ENCODE results near the gene KLK7.
"Not testable (repeated sequence)": the region's sequence is repeated elsewhere in the genome, so short reads cannot be mapped to it uniquely, and the experiment has no call there.

The KLK7 gene

DNA sequence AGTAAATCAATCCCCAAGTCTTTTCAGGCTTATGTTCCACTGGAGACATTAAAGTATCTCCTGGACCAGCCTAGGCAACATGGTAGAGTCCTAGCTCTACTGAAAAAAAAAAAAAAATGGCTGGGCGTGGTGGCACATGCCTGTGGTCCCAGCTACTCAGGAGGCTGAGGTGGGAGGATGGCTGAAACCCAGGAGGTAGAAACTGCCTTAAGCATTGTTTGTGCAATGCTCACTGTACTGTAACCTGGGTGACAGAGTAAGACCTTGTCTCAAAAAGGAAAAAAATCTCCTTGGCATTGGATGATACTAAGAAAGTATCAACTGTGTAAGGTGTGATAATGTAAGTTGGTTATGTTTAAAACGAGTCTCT lies 8.9 kb upstream of the KLK7 start:
- Histone ChIP-seq H3K36me3 (no peaks in the 10 kb centered on the region), H3K9me3 (no peaks in the 10 kb centered on the region), H3K4me1 (no peaks in the 10 kb centered on the region), H3K27me3 (no peaks in the 10 kb centered on the region; the same call in 1 of the 2 replicates), H3K4me3 (ENCODE audit: low read depth, low read length) (no peak overlapping the region)
- DNase-seq, result no peak
- TF ChIP-seq, protein P1, sequence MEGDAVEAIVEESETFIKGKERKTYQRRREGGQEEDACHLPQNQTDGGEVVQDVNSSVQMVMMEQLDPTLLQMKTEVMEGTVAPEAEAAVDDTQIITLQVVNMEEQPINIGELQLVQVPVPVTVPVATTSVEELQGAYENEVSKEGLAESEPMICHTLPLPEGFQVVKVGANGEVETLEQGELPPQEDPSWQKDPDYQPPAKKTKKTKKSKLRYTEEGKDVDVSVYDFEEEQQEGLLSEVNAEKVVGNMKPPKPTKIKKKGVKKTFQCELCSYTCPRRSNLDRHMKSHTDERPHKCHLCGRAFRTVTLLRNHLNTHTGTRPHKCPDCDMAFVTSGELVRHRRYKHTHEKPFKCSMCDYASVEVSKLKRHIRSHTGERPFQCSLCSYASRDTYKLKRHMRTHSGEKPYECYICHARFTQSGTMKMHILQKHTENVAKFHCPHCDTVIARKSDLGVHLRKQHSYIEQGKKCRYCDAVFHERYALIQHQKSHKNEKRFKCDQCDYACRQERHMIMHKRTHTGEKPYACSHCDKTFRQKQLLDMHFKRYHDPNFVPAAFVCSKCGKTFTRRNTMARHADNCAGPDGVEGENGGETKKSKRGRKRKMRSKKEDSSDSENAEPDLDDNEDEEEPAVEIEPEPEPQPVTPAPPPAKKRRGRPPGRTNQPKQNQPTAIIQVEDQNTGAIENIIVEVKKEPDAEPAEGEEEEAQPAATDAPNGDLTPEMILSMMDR (IDR thresholded peaks at IDR 0.05; ENCODE audit: low read depth, low read length), result no peak

DNA sequence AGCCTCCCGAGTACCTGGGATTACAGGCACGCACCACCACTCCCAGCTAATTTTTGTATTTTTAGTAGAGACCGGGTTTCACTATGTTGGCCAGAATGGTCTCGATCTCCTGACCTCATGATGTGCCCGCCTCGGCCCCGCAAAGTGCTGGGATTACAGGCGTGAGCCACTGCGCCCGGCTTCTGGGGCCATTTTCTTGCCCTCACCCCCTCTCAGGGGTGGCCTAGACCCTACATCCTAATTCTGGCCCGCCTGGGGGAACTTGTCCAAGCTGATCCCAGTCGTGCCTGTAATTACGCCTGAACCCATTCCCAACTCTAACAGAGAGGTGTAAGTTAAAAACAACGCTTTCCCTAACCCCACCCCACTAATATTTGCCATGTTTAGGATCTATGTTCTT lies 699 bp upstream of the KLK7 start:
- not testable (repeated sequence) for DNase-seq; H3K36me3 ChIP-seq; H3K9me3 ChIP-seq; H3K4me3 ChIP-seq (ENCODE audit: low read depth, low read length); H3K4me1 ChIP-seq
- peaks cover 17% of the 10 kb centered on the region for H3K27me3 ChIP-seq

DNA sequence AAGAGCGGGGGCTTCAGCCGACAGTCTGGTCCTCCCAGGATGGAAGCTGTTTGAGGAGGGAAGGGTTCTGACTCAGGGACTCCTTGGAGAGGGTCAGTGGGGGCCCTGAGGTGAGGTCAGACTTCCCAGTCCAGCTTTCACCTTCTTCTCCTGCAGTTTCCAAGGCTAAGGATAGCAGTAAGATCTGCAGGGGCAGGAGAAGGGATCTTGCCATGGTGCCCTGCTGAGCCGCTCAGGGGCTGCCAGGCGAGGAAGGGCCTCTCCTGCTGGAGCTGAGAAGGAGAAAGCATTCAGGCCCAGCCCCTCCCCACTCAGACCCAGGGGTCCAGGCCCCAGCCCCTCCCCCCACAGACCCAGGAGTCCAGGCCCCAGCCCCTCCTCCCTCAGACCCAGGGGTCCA lies 1.5 kb downstream of the KLK7 start:
- Histone ChIP-seq H3K4me3 (ENCODE audit: low read depth, low read length) (no peak overlapping the region), H3K36me3 (no peaks in the 10 kb centered on the region), H3K4me1 (no peaks in the 10 kb centered on the region), H3K27me3 (peaks cover 13% of the 10 kb centered on the region), H3K9me3 (no peaks in the 10 kb centered on the region)
- TF ChIP-seq, protein P1 (IDR thresholded peaks at IDR 0.05; ENCODE audit: low read depth, low read length), result no peak
- DNase-seq, result no peak

DNA sequence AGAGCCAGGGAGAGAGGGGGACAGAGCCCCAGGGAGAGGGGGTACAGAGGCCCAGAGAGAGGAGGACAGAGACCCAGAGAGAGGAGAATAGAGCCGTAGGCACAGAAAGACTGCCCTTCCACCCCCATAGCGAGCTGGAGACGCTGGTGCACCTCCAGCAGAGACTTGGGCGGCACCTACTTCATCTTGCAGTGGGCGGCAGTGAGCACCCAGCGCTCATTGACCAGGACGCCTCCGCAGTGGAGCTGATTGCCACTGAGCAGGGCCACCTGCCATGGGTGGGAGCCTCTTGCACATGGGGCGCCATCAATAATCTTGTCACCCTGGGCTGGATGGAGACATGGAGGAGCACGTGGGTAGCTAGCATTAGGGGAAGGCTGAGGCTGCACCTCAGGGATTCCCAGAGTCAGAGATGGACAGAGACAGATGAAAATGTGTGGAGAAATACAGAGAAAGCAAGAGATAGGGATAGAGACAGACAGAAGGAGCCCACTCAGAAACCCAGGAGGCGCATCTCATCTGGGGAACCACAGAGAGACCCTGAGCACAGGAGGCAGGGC lies 2.0 kb downstream of the KLK7 start:
- no peaks in the 10 kb centered on the region for H3K4me1 ChIP-seq
- TF ChIP-seq, protein P1 (IDR thresholded peaks at IDR 0.05; ENCODE audit: low read depth, low read length), result no peak
- no peak for DNase-seq
- no peaks in the 10 kb centered on the region for H3K9me3 ChIP-seq
- no peaks in the 10 kb centered on the region for H3K36me3 ChIP-seq
- H3K4me3 ChIP-seq (ENCODE audit: low read depth, low read length), result no peak overlapping the region
- H3K27me3 ChIP-seq, result peaks cover 13% of the 10 kb centered on the region

DNA sequence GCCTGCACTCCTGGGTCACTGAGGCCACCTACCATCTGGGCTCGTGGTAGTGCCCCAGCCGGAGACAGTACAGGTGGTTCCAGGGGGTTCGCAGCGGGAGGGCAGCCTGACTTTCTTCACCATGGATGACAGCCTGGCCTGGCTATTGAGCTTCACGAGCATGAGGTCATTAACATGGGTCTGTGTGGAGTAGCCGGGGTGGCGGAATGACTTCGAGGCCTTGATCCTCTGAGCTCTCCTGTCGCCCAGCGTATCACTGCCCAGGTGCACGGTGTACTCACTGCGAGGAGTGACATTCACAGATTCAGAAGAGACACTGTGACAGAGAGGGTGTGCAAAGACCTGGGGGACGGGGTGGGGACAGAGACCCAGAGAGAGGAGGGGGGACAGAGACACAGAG lies 3.5 kb downstream of the KLK7 start:
- TF ChIP-seq, protein P1 (IDR thresholded peaks at IDR 0.05; ENCODE audit: low read depth, low read length), result no peak
- H3K36me3 ChIP-seq, result no peaks in the 10 kb centered on the region
- no peak for DNase-seq
- no peaks in the 10 kb centered on the region for H3K4me1 ChIP-seq
- no peak overlapping the region for H3K4me3 ChIP-seq (ENCODE audit: low read depth, low read length)
- H3K27me3 ChIP-seq, result peaks cover 8% of the 10 kb centered on the region
- H3K9me3 ChIP-seq, result no peaks in the 10 kb centered on the region

DNA sequence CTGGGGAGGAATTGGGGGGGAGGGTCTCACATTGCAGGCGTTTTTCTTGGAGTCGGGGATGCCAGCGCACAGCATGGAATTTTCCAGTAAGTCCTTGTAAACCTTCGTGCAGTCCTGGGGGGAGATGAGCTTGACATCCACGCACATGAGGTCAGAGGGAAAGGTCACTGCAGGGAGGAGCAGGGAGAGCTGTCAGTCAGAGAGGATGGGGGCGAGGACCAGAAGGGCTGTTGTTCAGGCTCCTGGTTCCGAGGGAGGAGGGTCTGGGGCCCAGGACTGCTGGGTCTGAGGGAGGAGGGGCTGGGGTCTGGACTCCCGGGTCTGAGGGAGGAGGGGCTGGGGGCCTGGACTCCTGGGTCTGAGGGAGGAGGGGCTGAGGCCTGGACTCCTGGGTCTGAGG lies 4.0 kb downstream of the KLK7 start:
- H3K9me3 ChIP-seq, result no peaks in the 10 kb centered on the region
- no peak for DNase-seq
- H3K27me3 ChIP-seq, result peaks cover 8% of the 10 kb centered on the region
- H3K36me3 ChIP-seq, result no peaks in the 10 kb centered on the region
- TF ChIP-seq, protein P1 (IDR thresholded peaks at IDR 0.05; ENCODE audit: low read depth, low read length), result no peak
- H3K4me3 ChIP-seq (ENCODE audit: low read depth, low read length), result no peak overlapping the region
- no peaks in the 10 kb centered on the region for H3K4me1 ChIP-seq

Measured in BE2C (cell line).